ENCODE data around the gene CDH20. TPM values are rescaled to one million over a fixed set of nuclear protein-coding genes. Genes with fewer than 3 reads are reported as not detected.

Gene CDH20
- total RNA-seq, 1 experiment from 2014 or later: not detected

GRCh38 chr18:61556862-61557261 is 223.6 kb downstream of the CDH20 start:
- H3K36me3 ChIP-seq (ENCODE audit: control insufficient read depth in 1 of 2, insufficient read depth in 2 of 2, low read length in 2 of 2): no peaks in the 10 kb centered on the region
- intact Hi-C loops (cut with micrococcal nuclease): no loop called here
- BruUV-seq (replicated peaks): no TSS peak
- H3K4me2 ChIP-seq (ENCODE audit: low read length): no peak overlapping the region
- H3K27ac ChIP-seq (ENCODE audit: low read depth, low read length): no peak overlapping the region
- no peak overlapping the region for H3K9ac ChIP-seq (ENCODE audit: low read length)
- H3K4me1 ChIP-seq (ENCODE audit: control insufficient read depth in 1 of 2, insufficient read depth in 2 of 2, low read length in 2 of 2): no peaks in the 10 kb centered on the region
- no peaks in the 10 kb centered on the region for H4K20me1 ChIP-seq (ENCODE audit: insufficient read depth)
- no peaks in the 10 kb centered on the region for H3K79me2 ChIP-seq (ENCODE audit: insufficient read depth, low read length)
- ATAC-seq: no peak
- H2AFZ ChIP-seq (ENCODE audit: low read depth, low read length, poor library complexity, severe bottlenecking): no peak overlapping the region
- RAD21 ChIA-PET (ENCODE audit: low non-redundant PET in 1 of 2, low total read pairs in 2 of 2, uncharacterized antibody in 2 of 2, unreplicated experiment in 2 of 2): no interaction called here
- H3K4me3 ChIP-seq (replicated peaks in 1 of 2; ENCODE audit: low read depth in 1 of 2, low read length in 2 of 2): no peak overlapping the region
- TF ChIP-seq SRF (IDR thresholded peaks at IDR 0.05; ENCODE audit: low read depth): no peak
- no peak for TF ChIP-seq CBX3 (IDR thresholded peaks at IDR 0.05; ENCODE audit: low read depth)
- TF ChIP-seq SIN3A (IDR thresholded peaks at IDR 0.05; ENCODE audit: low read depth): no peak
- H3K27me3 ChIP-seq (ENCODE audit: insufficient read depth, low read length): no peaks in the 10 kb centered on the region
- POLR2A ChIA-PET: no interaction called here
- H3K9me3 ChIP-seq (ENCODE audit: control insufficient read depth in 1 of 2, insufficient read depth in 1 of 2, low read depth in 1 of 2, low read length in 2 of 2): no peaks in the 10 kb centered on the region
- H3K9me2 ChIP-seq (ENCODE audit: insufficient read depth): no peaks in the 10 kb centered on the region
- DNase-seq (ENCODE audit: low read depth, low spot score): no peak
- CTCF ChIA-PET: no interaction called here

GRCh38 chr18:61569176-61569892 is 236.1 kb downstream of the CDH20 start:
- no peak overlapping the region for H3K9ac ChIP-seq (ENCODE audit: low read length)
- RAD21 ChIA-PET (ENCODE audit: low non-redundant PET in 1 of 2, low total read pairs in 2 of 2, uncharacterized antibody in 2 of 2, unreplicated experiment in 2 of 2): no interaction called here
- DNase-seq (ENCODE audit: low read depth, low spot score) (no peak), ATAC-seq (no peak)
- no peaks in the 10 kb centered on the region for H4K20me1 ChIP-seq (ENCODE audit: insufficient read depth)
- intact Hi-C loops (cut with micrococcal nuclease): no loop called here
- no TSS peak for BruUV-seq (replicated peaks)
- POLR2A ChIA-PET: no interaction called here
- H3K4me3 ChIP-seq (replicated peaks in 1 of 2; ENCODE audit: low read depth in 1 of 2, low read length in 2 of 2): no peak overlapping the region
- no peaks in the 10 kb centered on the region for H3K36me3 ChIP-seq (ENCODE audit: control insufficient read depth in 1 of 2, insufficient read depth in 2 of 2, low read length in 2 of 2)
- H3K27ac ChIP-seq (ENCODE audit: low read depth, low read length): no peak overlapping the region
- TF ChIP-seq FOSL1 (IDR thresholded peaks at IDR 0.05; ENCODE audit: low read depth) (peak; percentile 27; the same call in 1 of the 2 replicates), MAX (IDR thresholded peaks at IDR 0.05) (no peak)
- no peaks in the 10 kb centered on the region; a peak in 1 of 4 replicates for H3K9me3 ChIP-seq (ENCODE audit: control insufficient read depth in 1 of 2, insufficient read depth in 1 of 2, low read depth in 1 of 2, low read length in 2 of 2)
- peaks cover 0 to 4% of the 10 kb centered on the region in 2 experiments; a peak in 1 of 4 replicates for H3K4me1 ChIP-seq (ENCODE audit: control insufficient read depth in 1 of 2, insufficient read depth in 2 of 2, low read length in 2 of 2)
- CTCF ChIA-PET: no interaction called here
- H3K79me2 ChIP-seq (ENCODE audit: insufficient read depth, low read length): no peaks in the 10 kb centered on the region
- no peaks in the 10 kb centered on the region for H3K9me2 ChIP-seq (ENCODE audit: insufficient read depth)
- H3K27me3 ChIP-seq (ENCODE audit: insufficient read depth, low read length): no peaks in the 10 kb centered on the region; the same call in 1 of the 2 replicates
- H3K4me2 ChIP-seq (ENCODE audit: low read length): no peak overlapping the region
- no peak overlapping the region for H2AFZ ChIP-seq (ENCODE audit: low read depth, low read length, poor library complexity, severe bottlenecking)
